Thyroid gland (tissue), 4 donors: ENCODE measurements around the gene GAS2L1. TPM values are rescaled to one million over a fixed set of nuclear protein-coding genes. Genes with fewer than 3 reads are reported as not detected.
A peak's percentile ranks its signal among the peaks of the same experiment; 100 is the strongest.

ENCODE experiments used
- DNase-seq, 2 donors: peaks; one replicate each; pipeline ENCODE4 v3.0.0-alpha.2; 2019
- H3K27ac ChIP-seq, 3 donors: fragments of 200-600 bp; sonication (generic); 1 replicate in 2 of 3; 2 replicates in 1 of 3; pipeline ENCODE4 v1.5.1; 2016 to 2019; ENCODE audit warnings: mild to moderate bottlenecking in 1 of 3, moderate library complexity in 1 of 3
- H3K27me3 ChIP-seq: fragments of 200-600 bp; sonication (generic); one replicate; pipeline ENCODE4 v1.5.1; 2019
- H3K36me3 ChIP-seq, 2 donors: fragments of 200-600 bp; sonication (generic); one replicate each; pipeline ENCODE4 v1.5.1; 2016 to 2019
- H3K4me1 ChIP-seq, 2 donors: fragments of 200-600 bp; sonication (generic); one replicate each; pipeline ENCODE4 v1.5.1; 2017 to 2019
- H3K4me3 ChIP-seq, 3 donors: fragments of 200-600 bp; sonication (generic); replicated peaks in 1 of 3; 1 replicate in 2 of 3; 2 replicates in 1 of 3; pipeline ENCODE4 v1.5.1; 2016; ENCODE audit warnings: mild to moderate bottlenecking in 1 of 3
- H3K9me3 ChIP-seq: fragments of 200-600 bp; sonication (generic); one replicate; pipeline ENCODE4 v1.5.1; 2017
- CTCF ChIP-seq, 6 experiments: fragments of 200-600 bp in 3 of 6; fragments of 450-650 bp in 3 of 6; sonication (generic) in 3 of 6; IDR thresholded peaks; one replicate each; pipeline ENCODE4 v1.5.1; 2016 to 2019; ENCODE audit warnings: antibody characterized with exemption in 6 of 6, mild to moderate bottlenecking in 2 of 6, inconsistent platforms in 1 of 6, moderate library complexity in 1 of 6
- POLR2A ChIP-seq, 2 donors: fragments of 450-650 bp; IDR thresholded peaks; one replicate each; pipeline ENCODE4 v1.6.1; 2017; ENCODE audit warnings: antibody characterized with exemption in 2 of 2, mild to moderate bottlenecking in 2 of 2, moderate library complexity in 1 of 2
- WGBS, 2 donors: methylation state at CpG; one replicate each; pipeline ENCODE4 v1.1.5; 2017; 5-methylcytosine and 5-hydroxymethylcytosine counted together
- intact Hi-C: fragments of 100-400 bp; cut with DNase I; formaldehyde crosslinking; loops from one replicate; pipeline ENCODE4 v1.15.1; 2023
- total RNA-seq, 4 donors: library from RNA; depleted of rRNA; stranded (reverse); fragments of >200 nt; gene quantifications; one replicate each; pipeline ENCODE4 v1.2.3, GENCODE V29; 2016

Gene GAS2L1
- total RNA-seq, 4 donors from 2014 or later: 9.3 to 22.2 (median 15.7) TPM

DNA sequence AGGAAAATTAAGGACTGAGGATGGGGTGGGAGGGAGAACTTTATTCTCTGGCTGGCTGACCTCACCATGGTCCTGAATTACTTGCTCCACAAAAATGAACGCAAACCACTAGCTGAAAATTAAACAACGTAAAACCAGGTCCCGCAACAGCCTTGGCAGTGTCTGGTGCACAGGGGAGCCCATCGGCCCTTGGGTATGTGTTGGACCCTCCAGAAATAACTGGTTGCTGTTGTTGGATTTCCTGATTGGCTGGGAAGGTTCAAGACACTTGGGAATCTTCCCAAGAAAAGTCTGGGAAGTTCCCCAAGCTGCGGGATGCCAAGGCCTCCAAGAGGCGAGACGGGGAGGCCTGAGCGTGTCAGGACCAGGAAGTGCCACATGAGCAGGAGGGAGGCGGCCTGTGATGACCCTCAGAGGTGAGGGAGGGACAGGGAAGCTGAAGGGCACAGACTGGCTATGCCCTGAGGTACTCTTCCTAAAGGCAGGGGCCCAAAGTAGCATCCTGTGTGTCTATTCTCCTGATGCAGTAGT, 19.4 kb downstream of the GAS2L1 start:
- Histone ChIP-seq H3K4me1 (no peaks in the 10 kb centered on the region), H3K36me3 (peaks cover 32 to 33% of the 10 kb centered on the region in 2 donors), H3K9me3 (no peaks in the 10 kb centered on the region), H3K4me3 (no peak overlapping the region), H3K27me3 (no peaks in the 10 kb centered on the region), H3K27ac (no peak overlapping the region)
- WGBS, 2 donors: 63 to 71% methylated on average over 9 of the region's 9 CpGs
- DNase-seq: peak in 1 of 2 donors; percentile 1
- TF ChIP-seq POLR2A (IDR thresholded peaks at IDR 0.05) (no peak), CTCF (IDR thresholded peaks at IDR 0.05) (no peak)
- intact Hi-C loops: no loop called here

GRCh38 chr22:29326481-29326880, 20.0 kb downstream of the GAS2L1 start:
- peaks cover 38 to 39% of the 10 kb centered on the region in 2 donors for H3K36me3 ChIP-seq

GRCh38 chr22:29327089-29327764, 20.8 kb downstream of the GAS2L1 start:
- H3K27me3 ChIP-seq: no peaks in the 10 kb centered on the region
- H3K4me3 ChIP-seq: no peak overlapping the region
- no peaks in the 10 kb centered on the region for H3K9me3 ChIP-seq
- WGBS, 2 donors: 89 to 92% methylated on average over 8 to 12 of the region's 15 CpGs
- H3K36me3 ChIP-seq: peaks cover 40 to 42% of the 10 kb centered on the region in 2 donors
- TF ChIP-seq CTCF (IDR thresholded peaks at IDR 0.05): no peak
- no peak for TF ChIP-seq POLR2A (IDR thresholded peaks at IDR 0.05)
- peak in 1 of 2 donors; percentile 1 for DNase-seq
- no peak overlapping the region for H3K27ac ChIP-seq
- no peaks in the 10 kb centered on the region for H3K4me1 ChIP-seq
- intact Hi-C loops: no loop called here

More at GRCh38 chr22:29326481-29326880, 20.0 kb downstream of the GAS2L1 start:
- DNase-seq: peak in 1 of 2 donors; percentile 1
- Histone ChIP-seq H3K4me3 (no peak overlapping the region), H3K9me3 (no peaks in the 10 kb centered on the region), H3K27ac (no peak overlapping the region), H3K4me1 (no peaks in the 10 kb centered on the region), H3K27me3 (no peaks in the 10 kb centered on the region)
- intact Hi-C loops: no loop called here
- WGBS, 2 donors: 94 to 96% methylated on average over 7 to 9 of the region's 10 CpGs
- TF ChIP-seq POLR2A (IDR thresholded peaks at IDR 0.05): no peak
- TF ChIP-seq CTCF (IDR thresholded peaks at IDR 0.05): no peak

GRCh38 chr22:29328055-29328454, 21.6 kb downstream of the GAS2L1 start:
- 97 to 100% methylated on average over 1 to 4 of the region's 5 CpGs for WGBS, 2 donors
- DNase-seq: peak in 1 of 2 donors; percentile 2
- Histone ChIP-seq H3K9me3 (no peaks in the 10 kb centered on the region), H3K4me1 (no peaks in the 10 kb centered on the region), H3K27me3 (no peaks in the 10 kb centered on the region), H3K36me3 (peaks cover 45 to 48% of the 10 kb centered on the region in 2 donors), H3K4me3 (no peak overlapping the region), H3K27ac (no peak overlapping the region)
- intact Hi-C loops: no loop called here
- no peak for TF ChIP-seq CTCF (IDR thresholded peaks at IDR 0.05)
- no peak for TF ChIP-seq POLR2A (IDR thresholded peaks at IDR 0.05)
